IPS-18a (cell line): Measurements from ENCODE around the gene RET.

ENCODE experiments used
- H3K27ac ChIP-seq: one replicate; pipeline ENCODE4 v1.5.1; 2013; ENCODE audit warnings: low read length
- H3K27me3 ChIP-seq: one replicate; pipeline ENCODE4 v1.6.1; 2013; ENCODE audit warnings: mild to moderate bottlenecking, low read length; ENCODE audit not compliant: control insufficient read depth, insufficient read depth
- H3K36me3 ChIP-seq: one replicate; pipeline ENCODE4 v1.6.1; 2013; ENCODE audit warnings: low read depth, low read length; ENCODE audit not compliant: control insufficient read depth
- H3K4me1 ChIP-seq: one replicate; pipeline ENCODE4 v1.6.1; 2013; ENCODE audit warnings: low read depth, low read length; ENCODE audit not compliant: control insufficient read depth
- H3K4me3 ChIP-seq: one replicate; pipeline ENCODE4 v1.5.1; 2013; ENCODE audit warnings: low read length
- H3K9ac ChIP-seq: one replicate; pipeline ENCODE4 v1.6.1; 2013; ENCODE audit warnings: mild to moderate bottlenecking, low read length, moderate library complexity
- H3K9me3 ChIP-seq: one replicate; pipeline ENCODE4 v1.6.1; 2013; ENCODE audit warnings: low read depth, low read length; ENCODE audit not compliant: control insufficient read depth

The RET gene

GRCh38 chr10:43074827-43075611, 1.9 kb upstream of the RET start:
- H3K4me1 ChIP-seq, result peaks cover 4% of the 10 kb centered on the region
- H3K9me3 ChIP-seq, result no peaks in the 10 kb centered on the region
- H3K36me3 ChIP-seq, result no peaks in the 10 kb centered on the region
- peaks cover 44% of the 10 kb centered on the region for H3K27me3 ChIP-seq
- no peak overlapping the region for H3K4me3 ChIP-seq
- H3K9ac ChIP-seq, result no peak overlapping the region
- no peak overlapping the region for H3K27ac ChIP-seq

- no peak overlapping the region for H3K27ac ChIP-seq
- peaks cover 44% of the 10 kb centered on the region for H3K27me3 ChIP-seq
- H3K4me3 ChIP-seq, result no peak overlapping the region
- H3K9ac ChIP-seq, result no peak overlapping the region
- H3K4me1 ChIP-seq, result peaks cover 4% of the 10 kb centered on the region
- H3K9me3 ChIP-seq, result no peaks in the 10 kb centered on the region
- H3K36me3 ChIP-seq, result no peaks in the 10 kb centered on the region
Observed at GRCh38 chr10:43075612-43076003, 1.3 kb upstream of the RET start.

- Histone ChIP-seq H3K4me3 (peak overlapping the region; percentile 53), H3K27ac (no peak overlapping the region)
Observed at GRCh38 chr10:43076311-43076875, 476 bp upstream of the RET start.

GRCh38 chr10:43077421-43078171, 727 bp downstream of the RET start:
- H3K4me1 ChIP-seq, result peaks cover 4% of the 10 kb centered on the region
- H3K4me3 ChIP-seq, result peak overlapping the region; percentile 59
- H3K36me3 ChIP-seq, result no peaks in the 10 kb centered on the region
- no peak overlapping the region for H3K9ac ChIP-seq
- no peak overlapping the region for H3K27ac ChIP-seq
- peaks cover 44% of the 10 kb centered on the region for H3K27me3 ChIP-seq
- H3K9me3 ChIP-seq, result no peaks in the 10 kb centered on the region

More at GRCh38 chr10:43076311-43076875, 476 bp upstream of the RET start:
- Histone ChIP-seq H3K9me3 (no peaks in the 10 kb centered on the region), H3K27me3 (peaks cover 44% of the 10 kb centered on the region), H3K4me1 (peaks cover 4% of the 10 kb centered on the region), H3K9ac (no peak overlapping the region), H3K36me3 (no peaks in the 10 kb centered on the region)

DNA sequence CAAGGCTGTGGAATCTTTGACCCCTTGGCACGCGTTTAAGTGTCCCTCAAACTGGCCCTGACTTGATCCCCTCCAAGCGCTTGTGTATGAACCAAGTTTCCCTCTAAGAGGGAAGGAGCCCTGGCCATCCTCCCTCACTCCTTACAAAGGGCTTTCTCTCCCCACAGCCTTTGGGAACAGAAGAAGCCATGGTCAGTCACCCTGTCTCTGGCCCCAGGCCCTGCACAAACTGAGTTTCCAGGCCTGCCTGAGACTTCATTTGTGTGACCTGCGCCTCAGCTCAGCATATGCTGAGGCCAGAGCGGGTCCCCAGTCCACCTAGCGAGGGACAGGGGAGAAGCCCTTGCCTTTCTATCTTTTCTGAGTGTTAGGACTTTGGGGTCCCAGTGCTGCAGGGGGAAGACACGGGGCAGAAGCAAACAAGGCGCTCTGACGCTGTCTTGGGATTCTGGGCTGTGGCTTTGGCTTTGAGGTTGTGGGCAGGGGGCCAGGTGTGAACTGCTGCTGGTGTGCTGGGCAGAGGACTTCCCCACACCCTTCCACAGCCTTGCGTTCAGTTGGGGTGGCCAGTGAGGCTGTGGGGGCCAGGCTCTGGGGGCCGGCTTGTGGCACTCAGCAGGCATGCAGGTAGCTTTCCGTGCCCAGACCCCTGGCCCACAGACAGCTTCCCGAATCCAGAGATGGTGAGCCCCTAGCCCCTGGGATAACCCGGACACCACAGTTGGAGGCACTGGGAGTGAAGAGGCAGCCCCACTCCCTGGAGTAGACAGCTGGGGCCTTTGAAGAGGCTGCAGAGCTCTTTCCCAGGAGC, 1.5 kb downstream of the RET start:
- Histone ChIP-seq H3K27ac (no peak overlapping the region), H3K9me3 (no peaks in the 10 kb centered on the region), H3K4me1 (peaks cover 4% of the 10 kb centered on the region), H3K9ac (no peak overlapping the region), H3K27me3 (peaks cover 44% of the 10 kb centered on the region), H3K4me3 (peak overlapping the region; percentile 59), H3K36me3 (no peaks in the 10 kb centered on the region)

DNA sequence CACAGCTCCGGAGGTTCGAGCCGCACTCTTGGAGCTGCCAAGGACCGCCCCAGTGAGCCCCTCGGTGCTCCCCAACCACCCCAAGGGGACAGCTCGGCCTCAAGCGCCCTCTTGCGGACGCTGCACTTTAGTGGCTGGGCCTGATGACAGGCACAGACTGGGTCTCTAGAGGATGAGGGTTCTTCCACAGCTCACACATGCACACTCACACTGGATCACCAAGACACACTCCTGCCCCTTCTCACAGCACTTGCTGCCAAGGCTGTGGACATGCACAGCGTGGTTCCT, 2.1 kb downstream of the RET start:
- Histone ChIP-seq H3K4me1 (peaks cover 4% of the 10 kb centered on the region), H3K27me3 (peaks cover 44% of the 10 kb centered on the region), H3K9ac (no peak overlapping the region), H3K36me3 (no peaks in the 10 kb centered on the region), H3K27ac (no peak overlapping the region), H3K4me3 (no peak overlapping the region), H3K9me3 (no peaks in the 10 kb centered on the region)

GRCh38 chr10:43079856-43080255, 3.0 kb downstream of the RET start:
- no peak overlapping the region for H3K9ac ChIP-seq
- peaks cover 4% of the 10 kb centered on the region for H3K4me1 ChIP-seq
- no peaks in the 10 kb centered on the region for H3K36me3 ChIP-seq
- peaks cover 44% of the 10 kb centered on the region for H3K27me3 ChIP-seq
- H3K27ac ChIP-seq, result no peak overlapping the region
- H3K4me3 ChIP-seq, result no peak overlapping the region
- H3K9me3 ChIP-seq, result no peaks in the 10 kb centered on the region

GRCh38 chr10:43082087-43082486, 5.2 kb downstream of the RET start:
- peaks cover 26% of the 10 kb centered on the region for H3K27me3 ChIP-seq

DNA sequence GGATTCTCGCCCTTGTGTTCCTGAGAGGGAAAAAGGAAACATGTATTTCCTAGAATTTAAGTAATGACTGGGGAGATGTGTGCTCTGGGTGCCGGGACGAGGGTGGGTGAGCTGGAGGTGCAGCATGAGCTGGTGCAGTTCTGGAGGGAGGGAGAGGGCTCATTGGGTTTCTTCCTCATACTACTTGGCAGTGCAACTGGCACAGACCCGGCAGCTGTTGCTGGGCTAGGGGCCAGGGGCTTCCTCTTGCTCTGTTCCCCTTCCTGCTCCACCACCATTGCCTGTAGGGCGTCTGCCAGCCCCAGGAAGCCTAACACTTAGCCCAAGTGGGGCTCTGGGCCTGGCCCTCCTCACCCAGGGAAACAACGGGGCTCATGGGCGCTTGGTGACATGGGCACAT, 5.9 kb downstream of the RET start:
- Histone ChIP-seq H3K36me3 (no peaks in the 10 kb centered on the region), H3K9ac (no peak overlapping the region), H3K4me3 (no peak overlapping the region), H3K4me1 (peaks cover 4% of the 10 kb centered on the region), H3K9me3 (no peaks in the 10 kb centered on the region), H3K27me3 (peaks cover 22% of the 10 kb centered on the region), H3K27ac (no peak overlapping the region)

More at GRCh38 chr10:43082087-43082486, 5.2 kb downstream of the RET start:
- Histone ChIP-seq H3K4me3 (no peak overlapping the region), H3K27ac (no peak overlapping the region), H3K9me3 (no peaks in the 10 kb centered on the region), H3K4me1 (peaks cover 4% of the 10 kb centered on the region), H3K36me3 (no peaks in the 10 kb centered on the region), H3K9ac (no peak overlapping the region)

GRCh38 chr10:43083764-43084163, 6.9 kb downstream of the RET start:
- Histone ChIP-seq H3K27me3 (peaks cover 12% of the 10 kb centered on the region), H3K9me3 (no peaks in the 10 kb centered on the region), H3K36me3 (no peaks in the 10 kb centered on the region), H3K4me3 (no peak overlapping the region), H3K27ac (no peak overlapping the region), H3K9ac (no peak overlapping the region), H3K4me1 (no peaks in the 10 kb centered on the region)

DNA sequence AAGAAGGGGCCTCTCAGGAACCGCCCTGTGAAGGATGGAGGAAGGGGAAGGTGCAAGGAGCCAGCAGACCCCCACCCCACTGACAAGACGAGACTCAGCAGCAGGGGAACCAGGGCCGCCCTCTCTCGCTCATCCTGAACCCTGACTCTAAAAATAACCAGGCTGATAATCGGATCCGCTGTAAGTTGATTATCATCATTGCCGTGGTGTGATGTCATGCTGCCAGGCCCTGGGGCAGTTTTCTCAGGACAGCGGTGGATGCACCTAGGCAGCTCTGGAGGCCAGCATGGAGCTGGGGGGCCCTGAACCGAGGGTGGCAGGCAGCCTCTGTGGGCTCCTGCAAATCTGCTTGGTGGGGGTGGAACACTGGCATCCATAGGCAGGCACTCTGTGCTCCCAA, 7.9 kb downstream of the RET start:
- Histone ChIP-seq H3K9me3 (no peaks in the 10 kb centered on the region), H3K4me3 (no peak overlapping the region), H3K27ac (no peak overlapping the region), H3K36me3 (no peaks in the 10 kb centered on the region), H3K4me1 (no peaks in the 10 kb centered on the region), H3K27me3 (peaks cover 1% of the 10 kb centered on the region), H3K9ac (no peak overlapping the region)
